Fibroblast of the conjunctiva (primary cell): ENCODE measurements around the gene COL4A2.
"Not testable (repeated sequence)": the region's sequence is repeated elsewhere in the genome, so short reads cannot be mapped to it uniquely, and the experiment has no call there.

Experiments used
- DNase-seq: peaks from one replicate; pipeline ENCODE4 v3.0.0-alpha.2; 2010; ENCODE audit warnings: low read depth

COL4A2 gene

DNA sequence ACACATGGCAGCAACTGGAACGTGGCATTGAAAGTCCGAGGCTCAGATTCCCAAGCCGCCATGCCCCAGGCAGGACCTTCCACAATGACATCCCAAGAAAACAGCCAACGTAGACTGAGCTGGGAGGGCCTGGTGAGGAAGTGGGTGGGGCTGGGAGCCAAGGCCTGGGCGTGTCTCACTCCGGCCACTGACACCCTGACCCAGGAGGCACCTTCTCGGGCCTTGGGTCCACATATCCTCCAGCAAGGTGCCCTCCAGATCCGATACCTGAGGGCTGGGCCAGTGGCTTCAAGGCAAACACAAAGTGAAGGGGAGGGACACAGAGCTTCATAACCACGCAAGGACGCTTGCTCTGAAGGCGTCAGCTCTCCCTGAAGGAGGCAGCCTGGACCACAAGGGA lies 211.5 kb downstream of the COL4A2 start:
- DNase-seq = no peak

GRCh38 chr13:110519046-110519445 lies 212.0 kb downstream of the COL4A2 start:
- DNase-seq = no peak

DNA sequence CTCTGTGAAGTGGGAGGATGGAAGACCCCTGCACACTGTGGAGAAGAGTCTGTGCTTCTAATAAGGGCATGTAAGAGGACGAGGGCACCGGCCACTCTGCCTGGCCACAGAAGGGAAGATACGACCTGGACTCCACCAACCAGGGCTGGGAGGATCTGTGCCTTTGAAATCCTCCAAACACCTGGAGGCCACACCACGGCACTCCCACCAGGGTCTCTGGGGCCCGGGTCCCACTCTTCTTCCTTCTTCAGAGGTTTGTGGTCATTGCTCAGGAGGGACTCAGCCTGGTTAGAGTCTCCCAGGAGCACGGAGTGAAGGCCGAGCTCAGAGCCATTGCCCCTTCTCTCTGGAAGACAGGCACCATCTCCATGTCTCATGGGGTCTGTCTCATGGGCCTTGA lies 212.4 kb downstream of the COL4A2 start:
- DNase-seq = no peak

DNA sequence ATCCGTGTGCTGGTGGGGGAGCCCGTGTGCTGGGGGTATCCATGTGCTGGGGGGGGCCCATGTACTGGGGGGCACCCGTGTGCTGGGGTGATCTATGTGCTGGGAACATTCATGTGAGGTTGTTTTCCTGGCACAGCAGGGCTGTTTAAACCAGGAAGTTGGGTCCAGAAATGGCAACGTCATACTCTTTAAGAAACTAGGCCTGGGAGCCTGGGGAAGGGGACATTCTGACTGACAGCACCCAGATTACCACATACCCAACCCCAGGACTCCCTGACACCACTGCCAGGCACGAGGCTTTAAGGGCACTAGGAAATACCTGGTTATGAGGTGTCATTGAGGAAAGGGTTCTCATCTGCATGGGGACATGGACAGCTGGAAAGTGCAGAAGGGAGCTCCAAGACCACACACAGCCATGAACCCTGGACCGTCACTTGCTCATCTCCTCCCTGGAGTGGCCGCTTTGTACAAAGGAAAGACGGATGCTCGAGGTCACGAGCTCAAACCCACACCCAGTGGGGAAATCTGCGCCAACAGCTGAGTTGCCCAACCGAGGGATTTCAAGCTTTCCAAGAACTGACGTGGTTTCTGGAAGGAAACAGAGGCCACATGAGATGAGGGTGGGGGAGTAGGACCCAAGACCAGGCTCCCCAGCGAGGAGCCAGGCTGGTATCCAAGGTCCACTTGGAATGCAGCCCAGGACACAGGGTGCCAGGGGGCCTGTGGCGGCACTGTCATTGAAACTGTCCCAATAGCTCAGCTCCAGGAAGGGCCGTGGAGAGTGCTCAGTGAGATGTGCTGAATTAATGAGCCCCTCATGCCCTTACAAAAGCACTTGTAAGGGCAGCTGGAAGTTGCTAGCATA lies 213.6 kb downstream of the COL4A2 start:
- DNase-seq = peak; percentile 39

- no peak for DNase-seq
These were observed 214.2 kb downstream of the COL4A2 start for GRCh38 chr13:110521296-110521680.

DNA sequence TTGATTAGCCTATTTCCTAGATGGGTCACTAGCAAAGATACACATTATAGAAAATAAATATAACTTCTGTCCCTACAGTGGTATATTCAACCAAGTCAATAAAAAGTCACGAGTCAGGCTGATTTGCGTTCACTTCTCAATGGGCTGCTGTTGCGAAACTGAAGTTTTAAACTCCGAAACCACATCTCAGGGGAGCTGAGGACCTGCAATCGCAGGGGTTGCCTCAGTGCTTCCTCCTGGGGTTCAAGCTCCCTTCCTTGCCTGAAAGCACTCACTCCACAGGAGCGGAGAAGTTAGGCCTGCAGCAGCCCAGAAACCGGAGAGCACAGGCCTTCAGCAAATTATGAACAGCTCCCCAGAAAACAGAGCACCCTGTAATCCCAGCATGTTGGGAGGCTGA lies 214.9 kb downstream of the COL4A2 start:
- DNase-seq = no peak

DNA sequence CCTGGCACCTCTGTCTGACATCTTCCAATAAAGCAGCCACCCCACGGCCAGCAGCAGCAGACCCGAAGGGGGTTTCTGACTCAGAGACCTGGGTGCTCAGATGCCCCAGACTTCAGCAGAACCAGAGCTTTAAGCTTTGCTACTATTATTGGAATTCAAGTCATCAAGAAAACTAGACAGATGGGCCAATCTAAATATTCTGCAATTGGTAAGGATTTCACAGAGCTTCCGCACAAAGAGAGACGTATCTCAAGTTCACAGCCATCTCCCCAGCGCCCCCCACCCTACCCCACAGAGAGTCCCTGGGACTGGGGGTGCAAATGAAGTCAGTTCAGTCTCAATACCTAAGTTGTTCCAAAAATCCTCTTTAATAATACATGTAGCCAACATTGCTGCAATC lies 215.6 kb downstream of the COL4A2 start:
- no peak for DNase-seq

GRCh38 chr13:110523180-110523579 lies 216.1 kb downstream of the COL4A2 start:
- DNase-seq = no peak

- no peak for DNase-seq
These were observed 216.9 kb downstream of the COL4A2 start for GRCh38 chr13:110523838-110524540.

- no peak for DNase-seq
These were observed 217.6 kb downstream of the COL4A2 start for GRCh38 chr13:110524541-110525257.

DNA sequence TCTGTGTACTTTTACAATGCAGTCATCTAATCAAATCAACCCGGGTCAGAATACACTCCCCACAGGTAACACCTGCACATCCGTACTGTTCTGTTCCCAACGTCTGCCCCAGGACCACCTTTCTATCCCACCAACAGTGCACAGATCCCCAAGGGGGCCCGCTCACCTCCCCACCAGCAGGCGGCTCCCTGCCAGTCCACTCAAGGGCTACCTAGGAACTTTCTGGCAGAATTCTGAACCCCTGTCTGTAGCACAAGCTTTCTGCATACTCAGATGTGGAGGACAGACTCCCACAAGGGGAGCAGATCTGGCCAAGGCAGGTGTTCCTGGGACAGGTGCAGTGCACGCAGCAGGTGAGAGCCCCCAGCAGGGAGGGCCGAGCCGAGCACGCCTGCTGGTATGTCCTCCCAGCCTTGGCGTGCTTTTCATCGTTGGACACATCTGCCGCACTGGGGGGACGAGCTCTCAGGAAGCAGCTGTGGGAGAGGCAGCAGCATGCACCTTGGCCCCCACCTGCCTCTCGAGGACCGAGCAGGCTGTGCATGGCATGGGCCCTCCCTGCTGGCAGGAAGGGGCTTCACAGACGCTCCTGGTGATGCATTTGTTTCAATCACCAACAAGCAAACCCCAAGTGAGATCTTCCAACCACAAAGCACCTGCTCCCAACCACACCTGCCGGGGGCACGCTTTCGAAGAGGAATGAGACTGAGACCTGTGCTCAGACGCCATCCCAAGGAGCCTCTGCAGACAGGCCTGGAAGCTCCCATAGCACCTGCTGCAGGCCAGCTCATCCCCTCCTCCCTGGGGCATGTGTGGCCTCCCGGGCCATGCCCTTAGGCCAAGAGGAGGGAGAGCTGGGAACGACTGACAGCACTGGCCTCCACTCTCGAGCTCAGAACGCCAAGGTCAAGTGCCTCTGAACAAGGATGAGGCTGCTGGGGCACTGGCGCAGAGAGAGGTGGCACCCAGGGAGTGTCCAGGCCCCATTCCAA lies 218.5 kb downstream of the COL4A2 start:
- DNase-seq = no peak

- no peak for DNase-seq
These were observed 221.3 kb downstream of the COL4A2 start for GRCh38 chr13:110528371-110528770.

GRCh38 chr13:110528911-110529310 lies 221.8 kb downstream of the COL4A2 start:
- DNase-seq = no peak

DNA sequence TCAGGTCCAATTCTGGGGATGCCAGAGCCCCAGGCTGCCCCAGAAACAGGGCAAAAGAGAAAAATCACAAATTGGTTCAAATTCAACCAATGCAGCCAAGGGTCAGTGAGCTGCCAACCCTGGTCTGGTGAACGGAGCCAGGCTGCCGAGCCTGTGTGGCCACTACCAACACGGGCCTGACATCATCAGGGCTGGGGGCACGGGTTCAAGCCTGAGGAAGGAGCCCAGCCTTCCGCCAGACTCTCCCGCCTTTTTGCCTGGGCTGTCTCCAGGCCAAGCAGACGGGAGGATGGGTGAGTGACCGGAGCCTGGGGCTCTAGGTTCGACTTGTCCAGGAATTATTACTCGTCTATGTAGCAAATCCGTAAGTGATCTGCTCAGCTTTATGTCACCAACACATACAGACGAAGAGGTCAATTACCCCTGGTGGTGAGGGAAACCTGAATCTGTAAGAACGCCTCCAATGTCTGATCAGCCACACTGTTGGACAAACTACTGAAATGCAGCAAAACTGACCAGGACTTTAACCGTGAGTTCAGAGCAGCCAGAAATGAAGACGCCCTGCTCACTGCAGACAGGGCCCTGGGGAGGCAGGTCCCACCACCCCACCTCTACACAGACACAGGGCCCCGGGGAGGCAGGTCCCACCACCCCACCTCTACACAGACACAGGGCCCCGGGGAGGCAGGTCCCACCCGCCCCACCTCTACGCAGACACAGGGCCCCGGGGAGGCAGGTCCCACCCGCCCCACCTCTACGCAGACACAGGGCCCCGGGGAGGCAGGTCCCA lies 222.6 kb downstream of the COL4A2 start:
- no peak for DNase-seq

GRCh38 chr13:110531100-110531499 lies 224.0 kb downstream of the COL4A2 start:
- DNase-seq = no peak

GRCh38 chr13:110531671-110532083 lies 224.6 kb downstream of the COL4A2 start:
- DNase-seq = no peak

DNA sequence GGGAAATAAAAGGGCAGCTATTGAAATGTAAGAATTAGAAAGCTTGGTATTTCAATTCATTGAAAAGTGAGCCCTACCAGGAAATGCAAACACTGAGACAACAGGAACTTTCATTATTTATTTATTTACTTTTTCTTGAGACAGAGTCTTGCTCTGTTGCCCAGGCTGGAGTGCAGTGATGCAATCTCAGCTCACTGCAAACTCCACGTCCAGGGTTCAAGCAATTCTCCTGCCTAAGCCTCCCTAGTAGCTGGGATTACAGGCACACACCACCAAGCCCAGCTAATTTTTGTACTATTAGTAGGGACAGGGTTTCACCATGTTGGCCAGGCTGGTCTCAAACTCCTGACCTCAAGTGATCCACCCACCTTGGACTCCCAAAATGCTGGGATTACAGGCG lies 225.2 kb downstream of the COL4A2 start:
- not testable (repeated sequence) for DNase-seq

GRCh38 chr13:110533771-110534670 lies 226.9 kb downstream of the COL4A2 start:
- DNase-seq = no peak

- DNase-seq = no peak
These were observed 228.4 kb downstream of the COL4A2 start for GRCh38 chr13:110535526-110535925.
